ENCODE measurements around the gene CCDC6. TPM values are rescaled to one million over a fixed set of nuclear protein-coding genes. Genes with fewer than 3 reads are reported as not detected.

The CCDC6 gene
- total and polyA plus RNA-seq, 2 of the 8 experiments (the other 6 are each of a cell fraction or from before 2014, with no cell fraction given) = 42.2 to 74.4 TPM

- Histone ChIP-seq H2AK5ac (ENCODE audit: low read depth, low read length) (no peak overlapping the region), H3K23me2 (ENCODE audit: low read depth, low read length) (peaks cover 16% of the 10 kb centered on the region), H4K20me1 (replicated peaks in 1 of 2; ENCODE audit: control insufficient read depth in 1 of 2, insufficient read depth in 2 of 2, low read length in 2 of 2) (peaks cover 26 to 33% of the 10 kb centered on the region in 2 experiments), H3K9ac (replicated peaks in 1 of 4; ENCODE audit: extremely low read depth in 1 of 4, low read depth in 3 of 4, low read length in 3 of 4) (peak overlapping the region in 2 of 4 experiments; percentile 81 to 87; a peak in 3 of 7 replicates), H4K8ac (ENCODE audit: extremely low read depth, insufficient read depth, low read length) (no peak overlapping the region), H3K36me3 (ENCODE audit: control insufficient read depth in 2 of 4, insufficient read depth in 4 of 4, low read length in 3 of 4) (no peaks in the 10 kb centered on the region), H3K4me2 (ENCODE audit: insufficient read depth in 1 of 2, low read depth in 2 of 2, low read length in 2 of 2) (peak overlapping the region; percentile 79 to 98), H2BK120ac (replicated peaks; ENCODE audit: low read depth, low read length) (no peak overlapping the region), H3K4ac (replicated peaks; ENCODE audit: insufficient read length, low read depth, low read length) (no peak overlapping the region), H3K4me3 (ENCODE audit: extremely low read depth in 1 of 4, insufficient read depth in 2 of 4, low read depth in 3 of 4, low read length in 4 of 4) (peak overlapping the region; percentile 81 to 98 (median 95)), H4K91ac (replicated peaks; ENCODE audit: insufficient read length, low read length) (no peak overlapping the region), H2AFZ (ENCODE audit: low read length) (no peak overlapping the region), H3K27ac (ENCODE audit: low read depth, low read length) (no peak overlapping the region), H3K79me1 (ENCODE audit: low read depth, low read length) (peaks cover 11% of the 10 kb centered on the region), H3K9me3 (ENCODE audit: insufficient read depth in 2 of 2, low read depth in 1 of 2, low read length in 1 of 2) (no peaks in the 10 kb centered on the region), H2BK15ac (ENCODE audit: low read length) (0 out of 2 replicates have a peak overlapping the region, but pooled peaks have one; percentile 51), H3K18ac (ENCODE audit: extremely low read depth, low read length) (no peak overlapping the region), H2BK20ac (ENCODE audit: low read length) (no peak overlapping the region), H3K14ac (ENCODE audit: insufficient read length) (no peak overlapping the region), H2BK5ac (ENCODE audit: low read depth, low read length) (no peak overlapping the region), H2BK12ac (ENCODE audit: low read depth, low read length) (peak overlapping the region; percentile 82), H3K4me1 (replicated peaks in 1 of 4; ENCODE audit: control insufficient read depth in 3 of 4, insufficient read depth in 4 of 4, low read length in 3 of 4) (peaks cover 8 to 26% (median 19%) of the 10 kb centered on the region in 4 experiments), H3K56ac (replicated peaks; ENCODE audit: insufficient read length, low read depth, low read length) (no peak overlapping the region), H3K27me3 (replicated peaks in 1 of 4; ENCODE audit: control insufficient read depth in 3 of 4, extremely low read depth in 1 of 4, insufficient read depth in 3 of 4, low read length in 3 of 4) (no peaks in the 10 kb centered on the region), H4K5ac (ENCODE audit: insufficient read length, low read depth, low read length) (no peak overlapping the region), H3K23ac (ENCODE audit: insufficient read length) (no peak overlapping the region), H3K79me2 (ENCODE audit: control insufficient read depth in 1 of 2, insufficient read depth in 2 of 2, low read length in 2 of 2) (peaks cover 49 to 65% of the 10 kb centered on the region in 2 experiments)
- FAIRE-seq = no peak
- 27% methylated on average over 7 of the region's 7 CpGs; no CpG with 5 or more reads in 1 of the 2 experiments for WGBS, 2 experiments (ENCODE audit: extremely low coverage in 1 of 2, insufficient coverage in 1 of 2, insufficient read length in 1 of 2, insufficient replicate concordance in 2 of 2, low coverage in 1 of 2, low lambda C conversion rate in 2 of 2, missing lambda C conversion rate in 1 of 2)
- POLR2A ChIA-PET (ENCODE audit: partially characterized antibody) = interaction anchor here (1.0 to 7.8 kb wide), 12 partner anchors 11 to 195 kb away, joined by 3 to 90 read pairs (median 4); partner anchors contain the start of gene SLC16A9
- CTCF ChIA-PET (ENCODE audit: partially characterized antibody) = interaction anchor here (0.6 to 4.9 kb wide), 18 partner anchors 10 to 132 kb away, joined by 3 to 34 read pairs (median 4); no protein-coding TSS in a partner anchor
- no peak for DNase-seq (ENCODE audit: low read depth in 1 of 2, low spot score in 2 of 2)
These were observed 1.8 kb downstream of the CCDC6 start for GRCh38 chr10:59904426-59905065.

Data from H1 (cell line).